Occipital lobe (tissue), 2 donors: ENCODE measurements around the gene HSD17B12. TPM values are rescaled to one million over a fixed set of nuclear protein-coding genes. Genes with fewer than 3 reads are reported as not detected.

Experiments used
- small RNA-seq: library from RNA; depleted of rRNA; stranded (forward); fragments of <200 nt; gene quantifications from one replicate; pipeline ENCODE3, GENCODE V24; 2014
- total RNA-seq: library from RNA; depleted of rRNA; stranded (reverse); fragments of >200 nt; gene quantifications from one replicate; pipeline ENCODE4 v1.2.3, GENCODE V29; 2014

Gene HSD17B12
- total RNA-seq, 1 donor from 2014 or later = 68.9 TPM

Small RNAs within 50 kb of the gene (small RNA-seq; reads per million reads assigned to genes)
- gene PHBP2 (not detected), gene RPL23AP63 (not detected)

Other genes starting within 250 kb of the HSD17B12 start
- 33.5 TPM for gene ALKBH3, start 200.1 kb downstream of the HSD17B12 start, total RNA-seq